Upper lobe of left lung (tissue), 6 donors: ENCODE data around the gene TMEM235. TPM values are rescaled to one million over a fixed set of nuclear protein-coding genes. Genes with fewer than 3 reads are reported as not detected.
A peak's percentile ranks its signal among the peaks of the same experiment; 100 is the strongest.

Experiments used
- ATAC-seq, 2 donors: fragments of 200-7000 bp; cut with Tn5 transposase; one replicate each; pipeline ENCODE4 v1.9.1; 2022; ENCODE audit warnings: mild to moderate bottlenecking in 2 of 2, moderate library complexity in 2 of 2; ENCODE audit not compliant: low FRiP score in 2 of 2
- DNase-seq, 2 donors: peaks; one replicate each; pipeline ENCODE4 v3.0.0-alpha.2; 2019 to 2020
- H3K27ac ChIP-seq, 4 donors: fragments of 200-600 bp; sonication (generic); one replicate each; pipeline ENCODE4 v1.5.1; 2016 to 2019
- H3K27me3 ChIP-seq, 4 donors: fragments of 200-600 bp; sonication (generic); one replicate each; pipeline ENCODE4 v1.5.1; 2017 to 2019
- H3K36me3 ChIP-seq, 4 donors: fragments of 200-600 bp; sonication (generic); one replicate each; pipeline ENCODE4 v1.5.1; 2016 to 2019
- H3K4me1 ChIP-seq, 4 donors: fragments of 200-600 bp; sonication (generic); one replicate each; pipeline ENCODE4 v1.5.1; 2018 to 2019
- H3K4me3 ChIP-seq, 4 donors: fragments of 200-600 bp; sonication (generic); one replicate each; pipeline ENCODE4 v1.5.1; 2017 to 2019; ENCODE audit warnings: mild to moderate bottlenecking in 2 of 4, moderate library complexity in 1 of 4
- H3K9me3 ChIP-seq, 4 donors: fragments of 200-600 bp; sonication (generic); one replicate each; pipeline ENCODE4 v1.5.1; 2018 to 2019
- EP300 ChIP-seq, 4 donors: sonication (generic); formaldehyde crosslinking; IDR thresholded peaks; one replicate each; pipeline ENCODE4 v1.5.1; 2017; ENCODE audit warnings: antibody characterized with exemption in 4 of 4, control low read depth in 2 of 4
- POLR2A ChIP-seq, 4 donors: fragments of 450-650 bp; IDR thresholded peaks; one replicate each; pipeline ENCODE4 v1.5.1; 2016 to 2017; ENCODE audit warnings: antibody characterized with exemption in 4 of 4, mild to moderate bottlenecking in 2 of 4
- POLR2AphosphoS5 ChIP-seq, 2 donors: sonication (generic); formaldehyde crosslinking; IDR thresholded peaks; one replicate each; pipeline ENCODE4 v1.5.1; 2017; ENCODE audit warnings: antibody characterized with exemption in 2 of 2
- WGBS, 2 donors: methylation state at CpG; one replicate each; pipeline ENCODE4 v1.1.5; 2017 to 2018; 5-methylcytosine and 5-hydroxymethylcytosine counted together
- small RNA-seq, 4 donors: library from RNA; depleted of rRNA; stranded (forward); fragments of <200 nt; gene quantifications; one replicate each; pipeline ENCODE3, GENCODE V24; 2016
- total RNA-seq, 6 donors: library from RNA; depleted of rRNA in 4 of 6; stranded (reverse); fragments of >200 nt in 4 of 6; gene quantifications; one replicate each; pipeline versions ENCODE4 v1.1.0 to v1.2.1, GENCODE V29; 2016 to 2021
- TF ChIP-seq, protein P1 (sequence below), 6 experiments: fragments of 450-650 bp in 4 of 6; fragments of 200-600 bp in 2 of 6; sonication (generic) in 2 of 6; IDR thresholded peaks; one replicate each; pipeline ENCODE4 v1.5.1; 2016 to 2019; ENCODE audit warnings: antibody characterized with exemption in 6 of 6
- donor health status: DM: no; HTN: no; CAD: no; lungs with moderate emphysema.
- donor health status: DM: no; HTN: yes; CAD: no; lungs with severe emphysema.

TMEM235 gene
- total RNA-seq, 6 donors from 2014 or later = not detected

DNA sequence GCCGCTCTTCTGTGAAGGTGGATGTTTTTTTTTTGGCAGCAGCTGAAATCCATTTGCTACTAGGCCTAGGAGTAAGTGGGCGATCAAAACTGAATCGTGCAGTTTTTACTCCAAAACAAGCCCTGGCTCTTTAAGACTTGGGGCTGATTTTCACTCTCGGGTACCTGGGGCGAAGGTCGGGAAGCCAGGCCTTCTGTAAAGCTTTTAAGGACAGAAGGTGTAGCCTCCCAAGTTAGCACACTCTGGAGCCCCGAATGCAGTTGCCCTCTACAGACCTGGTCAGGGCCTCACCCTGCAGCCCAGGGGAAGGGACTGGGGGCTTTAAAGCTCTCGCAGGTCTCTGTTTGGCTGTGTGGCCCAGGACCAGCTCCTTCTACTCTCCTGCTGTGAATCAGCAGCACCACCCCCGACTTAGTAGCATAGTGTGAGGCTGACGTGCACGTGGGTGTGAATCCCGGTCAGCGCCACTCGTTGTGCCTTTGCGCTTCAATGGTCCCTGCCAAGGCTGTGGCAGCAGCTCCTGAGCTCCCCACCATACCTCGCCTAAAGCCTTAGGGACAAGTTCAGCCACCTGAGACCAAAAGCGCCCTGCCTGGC lies 49.9 kb downstream of the TMEM235 start:
- Histone ChIP-seq H3K27me3 (no peaks in the 10 kb centered on the region), H3K9me3 (no peaks in the 10 kb centered on the region), H3K4me1 (peaks cover 0 to 11% (median 0%) of the 10 kb centered on the region in 4 donors), H3K27ac (no peak overlapping the region), H3K36me3 (no peaks in the 10 kb centered on the region), H3K4me3 (no peak overlapping the region)
- WGBS, 2 donors = 91 to 94% methylated on average over 9 to 17 of the region's 17 CpGs
- TF ChIP-seq POLR2A (IDR thresholded peaks at IDR 0.05) (no peak), POLR2AphosphoS5 (IDR thresholded peaks at IDR 0.05) (no peak), EP300 (IDR thresholded peaks at IDR 0.05) (no peak)
- TF ChIP-seq, protein P1, sequence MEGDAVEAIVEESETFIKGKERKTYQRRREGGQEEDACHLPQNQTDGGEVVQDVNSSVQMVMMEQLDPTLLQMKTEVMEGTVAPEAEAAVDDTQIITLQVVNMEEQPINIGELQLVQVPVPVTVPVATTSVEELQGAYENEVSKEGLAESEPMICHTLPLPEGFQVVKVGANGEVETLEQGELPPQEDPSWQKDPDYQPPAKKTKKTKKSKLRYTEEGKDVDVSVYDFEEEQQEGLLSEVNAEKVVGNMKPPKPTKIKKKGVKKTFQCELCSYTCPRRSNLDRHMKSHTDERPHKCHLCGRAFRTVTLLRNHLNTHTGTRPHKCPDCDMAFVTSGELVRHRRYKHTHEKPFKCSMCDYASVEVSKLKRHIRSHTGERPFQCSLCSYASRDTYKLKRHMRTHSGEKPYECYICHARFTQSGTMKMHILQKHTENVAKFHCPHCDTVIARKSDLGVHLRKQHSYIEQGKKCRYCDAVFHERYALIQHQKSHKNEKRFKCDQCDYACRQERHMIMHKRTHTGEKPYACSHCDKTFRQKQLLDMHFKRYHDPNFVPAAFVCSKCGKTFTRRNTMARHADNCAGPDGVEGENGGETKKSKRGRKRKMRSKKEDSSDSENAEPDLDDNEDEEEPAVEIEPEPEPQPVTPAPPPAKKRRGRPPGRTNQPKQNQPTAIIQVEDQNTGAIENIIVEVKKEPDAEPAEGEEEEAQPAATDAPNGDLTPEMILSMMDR (IDR thresholded peaks at IDR 0.05) = no peak
- no peak for ATAC-seq
- DNase-seq = no peak

DNA sequence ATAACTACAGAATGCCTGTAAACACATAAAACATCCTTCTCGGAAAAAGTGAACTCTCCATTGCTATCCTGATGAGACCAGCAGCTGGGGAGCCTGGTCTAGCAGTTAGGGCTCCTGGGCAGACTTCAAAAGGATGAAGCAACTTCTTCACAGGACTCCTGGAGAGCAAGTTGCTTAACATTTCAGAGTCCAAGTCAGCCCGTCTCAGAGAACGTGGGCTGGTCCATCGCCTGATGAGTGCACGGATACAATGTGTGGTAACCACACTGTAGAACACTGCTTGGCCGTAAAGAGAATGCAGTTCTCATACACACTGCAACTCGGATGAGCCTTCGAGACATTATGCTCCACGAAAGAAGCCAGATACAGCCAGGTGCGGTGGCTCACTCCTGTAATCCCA lies 52.7 kb downstream of the TMEM235 start:
- 57 to 68% methylated on average over 10 of the region's 10 CpGs for WGBS, 2 donors
- ATAC-seq = peak in 1 of 2 donors; percentile 57

DNA sequence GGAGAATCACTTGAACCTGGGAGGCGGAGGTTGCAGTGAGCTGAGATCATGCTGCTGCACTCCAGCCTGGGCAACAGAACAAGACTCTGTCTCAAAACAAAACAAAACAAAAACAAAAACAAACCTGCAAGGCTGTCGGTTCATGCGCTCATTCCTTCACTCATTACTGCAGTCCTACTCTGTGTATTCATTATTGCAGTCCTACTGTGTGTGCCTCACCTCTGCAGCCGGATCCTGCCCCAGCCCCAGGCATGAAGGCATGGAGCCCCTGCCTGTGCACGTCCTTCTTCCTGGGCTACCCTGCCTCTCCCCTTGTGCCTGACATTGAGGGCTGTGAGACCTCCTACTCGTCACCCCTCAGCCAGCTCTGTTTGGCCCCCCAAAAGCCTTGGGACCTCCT lies 57.6 kb downstream of the TMEM235 start:
- no peaks in the 10 kb centered on the region for H3K27me3 ChIP-seq
- no peaks in the 10 kb centered on the region for H3K9me3 ChIP-seq
- DNase-seq (no peak), ATAC-seq (no peak)
- WGBS, 2 donors = 77 to 79% methylated on average over 6 of the region's 6 CpGs
- TF ChIP-seq, protein P1 (IDR thresholded peaks at IDR 0.05) = no peak
- H3K36me3 ChIP-seq = no peaks in the 10 kb centered on the region
- H3K27ac ChIP-seq = no peak overlapping the region
- H3K4me1 ChIP-seq = peaks cover 4 to 19% (median 8%) of the 10 kb centered on the region in 4 donors
- H3K4me3 ChIP-seq = no peak overlapping the region

More for the DNA sequence above, 52.7 kb downstream of the TMEM235 start:
- DNase-seq = peak in 1 of 2 donors; percentile 52
- Histone ChIP-seq H3K4me3 (no peak overlapping the region), H3K9me3 (no peaks in the 10 kb centered on the region), H3K27me3 (no peaks in the 10 kb centered on the region), H3K36me3 (no peaks in the 10 kb centered on the region), H3K27ac (peak overlapping the region in 1 of 4 donors; percentile 30), H3K4me1 (peaks cover 0 to 11% (median 0%) of the 10 kb centered on the region in 4 donors)
- TF ChIP-seq POLR2A (IDR thresholded peaks at IDR 0.05) = peak in 1 of 4 donors; percentile 16
- peak in 1 of 2 donors; percentile 7 for TF ChIP-seq POLR2AphosphoS5 (IDR thresholded peaks at IDR 0.05)
- no peak for TF ChIP-seq EP300 (IDR thresholded peaks at IDR 0.05)
- TF ChIP-seq, protein P1 (IDR thresholded peaks at IDR 0.05) = no peak

DNA sequence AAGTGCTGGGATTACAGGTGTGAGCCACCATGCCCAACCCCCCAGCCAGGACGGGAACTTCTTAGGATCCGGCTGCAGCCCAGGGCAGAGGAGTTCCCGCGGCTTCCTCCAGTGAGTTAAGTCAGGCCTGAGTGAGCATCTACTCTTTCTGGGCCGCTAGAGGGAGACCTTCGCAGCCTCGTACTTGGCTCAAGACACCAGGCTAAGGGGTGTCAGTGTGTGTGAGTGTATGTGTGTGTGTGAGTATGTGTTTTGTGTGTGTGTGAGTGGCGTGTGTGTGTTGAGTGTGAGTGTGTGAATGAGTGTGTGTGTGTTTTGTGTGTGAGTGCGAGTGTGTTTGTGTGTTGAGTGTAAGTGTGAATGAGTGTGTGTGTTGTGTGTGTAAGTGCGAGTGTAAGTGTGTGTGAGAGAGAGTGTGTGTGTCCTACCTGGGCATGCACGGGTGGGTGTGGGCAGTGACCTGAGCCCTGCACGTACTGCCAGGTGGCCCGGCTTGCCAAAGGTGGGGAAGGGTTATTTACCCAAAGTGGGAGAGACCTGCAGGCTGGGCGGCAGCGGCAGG lies 58.5 kb downstream of the TMEM235 start:
- no peaks in the 10 kb centered on the region for H3K9me3 ChIP-seq
- no peaks in the 10 kb centered on the region for H3K36me3 ChIP-seq
- H3K4me3 ChIP-seq = no peak overlapping the region
- ATAC-seq (peak; percentile 94 to 95), DNase-seq (peak in 1 of 2 donors; percentile 90)
- WGBS, 2 donors = 28 to 39% methylated on average over 10 to 15 of the region's 15 CpGs
- H3K4me1 ChIP-seq = peaks cover 4 to 10% (median 8%) of the 10 kb centered on the region in 4 donors
- no peak overlapping the region for H3K27ac ChIP-seq
- TF ChIP-seq, protein P1 (IDR thresholded peaks at IDR 0.05) = peak; percentile 69 to 92 (median 86)
- peak; percentile 30 to 91 for TF ChIP-seq POLR2AphosphoS5 (IDR thresholded peaks at IDR 0.05)
- no peak for TF ChIP-seq POLR2A (IDR thresholded peaks at IDR 0.05)
- no peak for TF ChIP-seq EP300 (IDR thresholded peaks at IDR 0.05)
- no peaks in the 10 kb centered on the region for H3K27me3 ChIP-seq

Small RNA genes within 50 kb of the gene (small RNA-seq; reads per million reads assigned to genes)
- 0 reads per million in 4 donors for gene AC087645.1

Other genes with a start within 250 kb of the TMEM235 start
- 100 to 1,000 TPM in 5 of 6 donors, 10 to 100 TPM in 1; 51.4 to 216 (median 195) TPM for gene TMC6, start 102.9 kb upstream of the TMEM235 start, total RNA-seq
- 10 to 100 TPM; 10.8 to 65.0 (median 33.8) TPM for gene TMC8, start 100.9 kb upstream of the TMEM235 start, total RNA-seq
- 1 to 10 TPM in 1 of 6 donors, under 1 TPM in 2, not detected in 3; 0.46 to 1.1 (median 0.54) TPM for gene C17orf99, start 85.2 kb upstream of the TMEM235 start, total RNA-seq
- 100 to 1,000 TPM; 110 to 265 (median 179) TPM for gene SYNGR2, start 63.0 kb upstream of the TMEM235 start, total RNA-seq
- 10 to 100 TPM in 3 of 6 donors, 1 to 10 TPM in 3; 2.8 to 16.0 (median 9.0) TPM for gene TK1, start 44.6 kb upstream of the TMEM235 start, total RNA-seq
- gene AFMID, start 44.3 kb upstream of the TMEM235 start, total RNA-seq = 100 to 1,000 TPM in 1 of 6 donors, 10 to 100 TPM in 5; 30.5 to 265 (median 44.2) TPM
- gene BIRC5, start 17.4 kb upstream of the TMEM235 start, total RNA-seq = 1 to 10 TPM in 5 of 6 donors, not detected in 1; 1.4 to 6.4 (median 3.5) TPM
- gene SOCS3, start 128.4 kb downstream of the TMEM235 start, total RNA-seq = 100 to 1,000 TPM in 3 of 6 donors, 10 to 100 TPM in 3; 67.1 to 173 (median 114) TPM
- 100 to 1,000 TPM in 2 of 6 donors, 10 to 100 TPM in 4; 79.2 to 348 (median 92.3) TPM for gene PGS1, start 147.0 kb downstream of the TMEM235 start, total RNA-seq